ENCODE measurements around the gene RPS8.
"Not testable (repeated sequence)": the region's sequence is repeated elsewhere in the genome, so short reads cannot be mapped to it uniquely, and the experiment has no call there.

Gene RPS8

DNA sequence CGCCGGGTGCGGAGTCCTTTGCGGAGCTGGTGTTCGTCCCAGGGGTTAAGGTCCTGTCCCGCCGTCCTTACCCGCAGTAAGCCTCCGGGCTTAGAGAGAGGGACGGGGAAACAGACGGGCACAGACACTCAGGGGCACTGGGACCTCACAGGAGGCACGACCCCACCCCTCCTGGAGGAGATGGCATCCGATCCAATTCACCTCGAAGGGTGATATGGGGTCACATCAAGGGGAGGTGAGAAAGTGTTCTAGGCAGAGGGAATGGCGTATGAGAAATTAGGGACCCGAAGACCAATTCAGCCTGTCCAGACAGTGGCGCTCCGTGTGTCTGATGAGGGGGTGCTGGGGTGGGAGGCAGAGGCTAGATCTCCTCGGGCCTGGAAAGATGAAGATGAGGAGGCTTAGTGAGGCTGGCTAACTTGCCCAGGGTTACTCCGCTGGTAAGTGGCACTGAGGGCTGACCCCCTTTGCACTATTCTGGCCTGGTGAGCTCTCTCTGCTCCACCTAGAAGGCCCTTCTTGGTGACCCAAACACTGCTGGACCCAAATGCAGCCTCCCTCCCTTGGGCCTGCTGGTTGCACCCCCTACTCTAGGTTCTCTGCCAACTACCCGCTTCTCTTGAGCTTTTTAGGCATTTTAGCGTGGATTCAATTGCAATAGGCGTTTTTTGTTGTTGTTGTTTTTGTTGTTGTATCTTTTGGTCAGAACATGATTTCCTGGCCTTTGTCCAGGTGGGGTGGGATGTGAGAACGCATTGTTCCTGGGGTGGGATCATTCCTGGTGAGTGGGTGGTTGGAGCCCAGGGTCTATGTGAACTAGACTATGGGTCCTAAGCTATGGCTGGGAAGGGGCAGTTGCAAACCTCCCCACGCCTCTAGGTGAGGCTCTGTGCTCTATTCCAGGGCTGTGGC is 45.2 kb downstream of the RPS8 start:
- DNase-seq (ENCODE audit: low read depth in 2 of 2) = no peak

DNA sequence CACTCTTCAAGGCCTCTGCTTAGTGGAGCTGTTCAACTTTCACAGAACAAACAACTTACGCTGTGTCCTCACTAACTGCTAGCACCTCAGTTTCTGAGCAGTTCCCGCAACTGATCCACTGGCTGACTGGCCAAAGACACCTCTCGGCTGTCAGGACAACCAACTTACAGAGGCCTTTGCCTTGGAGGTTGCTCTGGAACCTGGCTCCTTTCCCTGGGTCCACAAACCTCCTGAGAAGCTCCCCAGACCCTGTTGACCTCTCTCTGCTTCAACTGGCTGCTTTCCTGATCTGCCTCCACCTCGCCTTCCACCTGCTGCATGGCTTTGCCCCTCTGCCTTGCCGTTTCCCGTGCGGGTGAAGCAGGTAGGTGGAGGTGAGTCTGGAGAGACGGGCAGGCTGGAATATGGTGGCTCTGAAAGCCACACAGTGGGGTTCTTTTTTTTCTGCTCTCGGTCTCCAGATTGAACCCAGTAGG is 45.9 kb downstream of the RPS8 start:
- DNase-seq (ENCODE audit: low read depth in 2 of 2) = no peak

DNA sequence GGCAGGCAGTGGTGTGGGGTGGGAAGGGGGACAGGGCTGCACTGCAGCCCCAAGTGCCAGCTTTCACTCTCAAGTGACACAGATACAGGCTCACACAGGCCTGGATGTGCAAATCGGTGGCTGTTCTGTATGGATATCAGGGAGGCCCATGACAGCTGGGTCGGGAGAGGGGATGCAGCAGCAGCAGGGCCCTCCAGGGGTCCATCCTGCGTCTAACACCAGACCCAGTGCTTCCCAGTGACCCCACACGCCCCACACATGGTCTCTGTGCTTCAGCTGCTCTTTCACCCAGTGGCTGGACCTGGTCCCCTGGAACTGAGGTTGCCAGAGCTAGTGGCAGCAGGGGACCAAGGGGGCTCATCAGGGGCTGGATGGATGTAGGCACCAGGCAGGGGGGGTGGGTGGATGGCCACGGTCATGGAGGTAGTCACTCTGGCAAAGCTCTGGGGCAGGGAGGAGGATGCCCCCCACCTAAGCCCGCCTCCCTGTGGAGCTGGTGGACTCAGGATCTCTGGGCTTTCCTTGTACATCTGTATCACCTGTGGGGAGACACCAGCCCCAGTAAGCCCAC is 46.9 kb downstream of the RPS8 start:
- DNase-seq (ENCODE audit: low read depth in 2 of 2) = no peak

DNA sequence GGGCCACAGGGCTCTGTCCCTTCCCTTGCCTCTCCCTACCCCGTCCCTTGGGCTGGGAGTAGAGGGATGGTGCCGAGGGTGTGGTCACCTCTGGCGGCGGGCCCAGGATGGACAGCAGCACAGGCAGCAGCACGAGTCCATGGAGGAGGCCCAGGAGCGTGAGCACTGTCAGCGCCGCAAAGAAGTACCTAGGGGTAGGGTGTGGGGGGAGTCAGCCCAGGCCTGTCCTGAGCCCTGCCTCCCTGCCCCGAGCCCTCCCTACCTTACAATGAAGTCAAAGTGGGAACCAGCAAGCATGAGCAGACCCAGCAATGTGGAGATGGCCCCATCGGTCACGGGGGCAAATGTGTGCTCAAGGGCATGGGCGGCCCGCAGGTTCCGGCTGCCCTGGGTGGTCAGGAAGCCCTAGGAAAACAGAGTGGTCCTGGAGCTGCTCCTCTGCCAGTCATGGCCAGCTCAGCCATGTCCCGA is 47.7 kb downstream of the RPS8 start:
- no peak for DNase-seq (ENCODE audit: low read depth in 2 of 2)

DNA sequence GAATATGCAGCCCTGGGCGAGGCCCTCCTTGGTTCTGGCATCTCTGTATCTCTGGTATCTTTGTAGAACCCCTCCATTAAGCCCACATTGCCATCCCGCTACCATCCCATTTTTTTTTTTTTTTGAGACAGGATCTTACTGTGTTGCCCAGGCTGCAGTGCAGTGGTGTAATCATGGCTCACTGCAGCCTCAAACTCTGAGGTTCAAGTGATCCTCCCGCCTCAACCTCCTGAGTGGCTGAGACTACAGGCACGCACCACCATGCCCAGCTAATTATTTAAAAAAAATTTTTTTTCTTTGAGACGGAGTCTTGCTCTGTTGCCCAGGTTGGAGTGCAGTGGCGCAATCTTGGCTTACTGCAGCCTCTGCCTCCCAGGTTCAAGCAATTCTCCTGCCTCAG is 49.1 kb downstream of the RPS8 start:
- not testable (repeated sequence) for DNase-seq (ENCODE audit: low read depth in 2 of 2)

DNA sequence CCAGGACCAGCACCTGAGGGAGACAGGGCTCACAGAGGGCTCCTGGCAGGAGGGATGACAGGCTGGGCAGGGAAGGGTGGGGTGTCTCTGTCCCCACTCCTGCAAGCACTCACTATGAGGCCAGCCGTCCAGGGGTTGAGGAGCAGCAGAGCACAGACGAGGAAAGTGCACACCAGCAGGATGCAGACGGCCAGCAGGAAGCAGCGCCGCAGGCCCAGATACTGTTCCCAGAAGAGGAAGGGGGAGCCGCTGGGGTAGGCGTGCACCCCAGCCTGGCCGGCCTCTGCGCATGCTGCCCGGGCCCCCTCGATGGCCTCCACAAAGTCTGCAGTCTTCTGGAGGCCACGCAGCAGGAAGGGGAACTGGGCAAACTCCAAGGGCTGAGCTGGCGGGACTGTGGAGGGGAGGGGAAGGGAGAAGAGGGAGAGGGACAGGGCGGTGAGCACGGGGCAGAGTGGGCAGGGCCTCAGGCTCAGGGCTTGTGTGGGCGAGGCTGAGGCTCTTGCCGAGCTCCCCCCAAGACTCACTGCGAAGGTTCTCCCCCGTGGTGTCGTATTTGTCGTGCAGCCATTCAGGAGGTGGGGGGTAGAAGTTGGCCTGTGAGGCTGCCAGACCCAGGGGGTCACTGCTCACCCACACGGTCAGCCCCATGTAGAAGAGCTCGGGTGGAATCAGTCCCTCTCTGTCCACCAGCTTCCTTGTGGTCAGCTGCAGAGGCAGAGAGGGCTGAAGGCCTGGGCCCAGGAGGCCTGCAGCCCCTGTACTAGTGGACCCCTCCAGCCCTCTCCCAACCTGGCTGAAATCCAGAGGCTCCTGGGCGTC is 51.2 kb downstream of the RPS8 start:
- no peak for DNase-seq (ENCODE audit: low read depth in 2 of 2)

DNA sequence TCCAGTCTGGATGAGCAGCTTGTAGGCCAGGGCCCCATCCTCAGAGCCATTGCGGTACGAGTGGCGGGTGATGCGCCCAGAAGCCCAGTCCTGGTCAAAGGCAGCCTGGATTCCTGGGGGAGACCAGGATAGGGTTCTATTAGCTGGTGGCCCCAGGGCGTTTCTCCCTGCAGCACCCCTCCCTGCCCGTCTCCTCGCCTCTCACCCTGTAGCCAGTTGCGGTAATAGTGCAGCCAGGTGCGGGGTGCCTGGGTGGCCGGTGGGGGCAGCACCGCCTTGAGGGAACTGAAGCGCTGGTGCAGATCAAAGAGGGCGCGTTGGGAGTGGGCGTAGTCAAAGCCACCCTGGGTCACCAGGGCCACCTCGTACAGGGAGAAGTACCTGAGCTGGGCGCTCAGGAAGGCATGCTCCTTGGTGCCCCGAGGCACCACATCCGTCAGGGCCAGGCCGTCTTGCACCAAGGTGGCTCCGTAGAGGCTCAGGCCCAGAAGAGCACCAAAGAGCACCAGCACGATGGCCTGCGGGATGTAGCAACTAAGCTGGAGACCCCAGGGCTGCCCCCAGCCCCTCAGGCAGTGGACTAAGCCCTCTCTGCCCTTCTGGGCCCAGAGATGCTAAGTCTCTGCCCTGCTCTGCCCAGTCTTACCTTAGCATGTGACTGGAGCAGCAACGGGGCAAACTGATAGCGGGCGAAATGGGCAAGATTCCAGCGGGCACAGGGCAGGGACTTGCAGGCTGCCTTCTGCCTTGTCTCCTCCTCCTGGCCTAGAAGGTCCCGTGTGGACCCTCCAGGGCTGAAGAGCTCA is 52.1 kb downstream of the RPS8 start:
- no peak for DNase-seq (ENCODE audit: low read depth in 2 of 2)

DNA sequence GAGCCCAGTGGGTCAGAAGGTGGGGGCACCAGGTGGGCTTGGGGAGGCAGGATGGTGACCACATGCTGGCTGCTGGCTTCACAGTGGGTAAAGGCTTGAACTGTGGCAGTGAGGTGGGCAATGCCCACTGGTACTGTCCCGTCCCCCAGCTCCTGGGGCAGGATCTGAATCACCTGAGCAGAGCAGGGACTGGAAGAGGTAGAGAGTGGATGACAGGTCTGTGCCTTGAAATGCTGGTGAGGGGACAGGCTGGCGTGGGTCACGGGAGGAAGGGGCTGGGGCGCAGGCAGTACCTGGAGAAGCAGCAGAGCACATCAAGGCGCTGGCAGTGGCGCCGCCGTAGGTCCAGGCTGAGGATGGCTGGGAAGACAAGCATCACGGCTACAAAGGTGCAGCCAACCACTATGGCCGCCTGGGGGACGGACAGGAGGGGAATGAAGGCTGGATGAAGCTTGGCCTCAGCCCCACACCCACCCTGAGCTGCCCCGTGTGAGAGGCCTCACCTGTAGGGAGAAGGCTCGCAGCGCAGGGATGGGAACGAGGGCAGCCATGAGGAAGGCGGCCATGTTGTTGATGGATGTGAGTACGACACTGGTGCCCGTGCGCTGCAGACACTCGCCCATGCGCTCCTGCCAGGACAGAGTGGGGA is 52.8 kb downstream of the RPS8 start:
- DNase-seq (ENCODE audit: low read depth in 2 of 2) = no peak
